GM12891 (cell line): ENCODE data around the gene SLC48A1.

Experiments used
- POLR2A ChIP-seq: IDR thresholded peaks from 2 replicates; pipeline ENCODE4 v1.6.1; 2011; ENCODE audit warnings: low read depth, low read length, control low read depth
- POLR2AphosphoS5 ChIP-seq: IDR thresholded peaks from 2 replicates; pipeline ENCODE4 v1.6.1; 2011; ENCODE audit warnings: low read depth, low read length, control low read depth

- TF ChIP-seq POLR2AphosphoS5 (no peak), POLR2A (no peak)
These were observed 861 bp upstream of the SLC48A1 start for GRCh38 chr12:47772094-47772660.
